ENCODE results near the gene PRKD3. TPM values are rescaled to one million over a fixed set of nuclear protein-coding genes. Genes with fewer than 3 reads are reported as not detected.
A peak's percentile ranks its signal among the peaks of the same experiment; 100 is the strongest.

The PRKD3 gene
- total and polyA plus RNA-seq, 2 of the 13 experiments (the other 11 are each of a cell fraction or from before 2014, with no cell fraction given), result 11.6 to 38.4 TPM

- TF ChIP-seq RERE (CRISPR knock-in tag; IDR thresholded peaks at IDR 0.05; ENCODE audit: low read depth) (no peak), ZNF740 (CRISPR knock-in tag; IDR thresholded peaks at IDR 0.05) (no peak), ZC3H4 (CRISPR knock-in tag; IDR thresholded peaks at IDR 0.05; ENCODE audit: borderline replicate concordance) (no peak), CREM (IDR thresholded peaks at IDR 0.05) (peak; percentile 20; the same call in 1 of the 2 replicates), CREM (CRISPR knock-in tag; IDR thresholded peaks at IDR 0.05) (no peak), RFXAP (CRISPR knock-in tag; IDR thresholded peaks at IDR 0.05; ENCODE audit: borderline replicate concordance) (no peak), ZEB1 (IDR thresholded peaks at IDR 0.05; ENCODE audit: insufficient replicate concordance, low read depth) (no peak), ZNF468 (CRISPR knock-in tag; IDR thresholded peaks at IDR 0.05) (no peak), MTA3 (CRISPR knock-in tag; IDR thresholded peaks at IDR 0.05) (no peak), MEIS2 (CRISPR knock-in tag; IDR thresholded peaks at IDR 0.05) (no peak), ZNF326 (CRISPR knock-in tag; IDR thresholded peaks at IDR 0.05; ENCODE audit: borderline replicate concordance) (no peak), HOXA3 (CRISPR knock-in tag; IDR thresholded peaks at IDR 0.05) (no peak), GFI1 (CRISPR knock-in tag; IDR thresholded peaks at IDR 0.05; ENCODE audit: borderline replicate concordance) (no peak), ZNF343 (CRISPR knock-in tag; IDR thresholded peaks at IDR 0.05) (no peak), ZNF446 (CRISPR knock-in tag; IDR thresholded peaks at IDR 0.05) (no peak), SATB2 (CRISPR knock-in tag; IDR thresholded peaks at IDR 0.05) (no peak), ZNF282 (IDR thresholded peaks at IDR 0.05; ENCODE audit: partially characterized antibody) (no peak), ZNF503 (CRISPR knock-in tag; IDR thresholded peaks at IDR 0.05) (0 out of 2 replicates have a peak, but pooled peaks have one; percentile 18), BCL3 (CRISPR knock-in tag; IDR thresholded peaks at IDR 0.05) (no peak), ZZZ3 (CRISPR knock-in tag; IDR thresholded peaks at IDR 0.05; ENCODE audit: borderline replicate concordance) (no peak)
- TF ChIP-seq, protein P1, sequence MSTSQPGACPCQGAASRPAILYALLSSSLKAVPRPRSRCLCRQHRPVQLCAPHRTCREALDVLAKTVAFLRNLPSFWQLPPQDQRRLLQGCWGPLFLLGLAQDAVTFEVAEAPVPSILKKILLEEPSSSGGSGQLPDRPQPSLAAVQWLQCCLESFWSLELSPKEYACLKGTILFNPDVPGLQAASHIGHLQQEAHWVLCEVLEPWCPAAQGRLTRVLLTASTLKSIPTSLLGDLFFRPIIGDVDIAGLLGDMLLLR (CRISPR knock-in tag; IDR thresholded peaks at IDR 0.05), result no peak
These were observed 19.2 kb upstream of the PRKD3 start (continued) for GRCh38 chr2:37343537-37344434.
